ENCODE measurements around the gene C1QA.

GRCh38 chr1:22636927-22637326 is 499 bp downstream of the C1QA start:
- no peak for TF ChIP-seq ATF3 (CRISPR knock-in tag; conservative IDR thresholded peaks at IDR 0.05)
- no peak for TF ChIP-seq SP1 (CRISPR knock-in tag; conservative IDR thresholded peaks at IDR 0.05)
- TF ChIP-seq CTCF (IDR thresholded peaks at IDR 0.05), result no peak
- no peak for TF ChIP-seq ZBTB43 (CRISPR knock-in tag; IDR thresholded peaks at IDR 0.05)
- no peak for TF ChIP-seq NR2C2 (CRISPR knock-in tag; IDR thresholded peaks at IDR 0.05)
- no peak for TF ChIP-seq NR3C1 (CRISPR knock-in tag; conservative IDR thresholded peaks at IDR 0.05; ENCODE audit: low read depth)
- no peak for TF ChIP-seq USF1 (CRISPR knock-in tag; IDR thresholded peaks at IDR 0.05)
- no peak for TF ChIP-seq USF2 (CRISPR knock-in tag; IDR thresholded peaks at IDR 0.05)
- TF ChIP-seq RELA (CRISPR knock-in tag; IDR thresholded peaks at IDR 0.05; ENCODE audit: borderline replicate concordance), result no peak

All from WTC11 (cell line).